Neural progenitor cell (in vitro differentiated cells): ENCODE results near the gene DHX34. TPM values are rescaled to one million over a fixed set of nuclear protein-coding genes. Genes with fewer than 3 reads are reported as not detected.
"Not testable (repeated sequence)": the region's sequence is repeated elsewhere in the genome, so short reads cannot be mapped to it uniquely, and the experiment has no call there.

Source experiments
- DNase-seq: peaks from one replicate; pipeline ENCODE4 v3.0.0-alpha.2; 2016; ENCODE audit warnings: low spot score
- H2AFZ ChIP-seq: fragments of 200-600 bp; sonication (generic); replicated peaks from 2 replicates; pipeline ENCODE4 v1.6.1; 2016; ENCODE audit warnings: antibody characterized with exemption
- H3F3A ChIP-seq: fragments of 200-600 bp; sonication (generic); 2 replicates; pipeline ENCODE4 v1.6.1; 2016; ENCODE audit warnings: antibody characterized with exemption, low read depth
- H3K27ac ChIP-seq: fragments of 200-600 bp; sonication (generic); 2 replicates; pipeline ENCODE4 v1.5.1; 2016; ENCODE audit warnings: mild to moderate bottlenecking
- H3K27me3 ChIP-seq: fragments of 200-600 bp; sonication (generic); 2 replicates; pipeline ENCODE4 v1.6.1; 2016; ENCODE audit warnings: mild to moderate bottlenecking, moderate library complexity
- H3K36me3 ChIP-seq: fragments of 200-600 bp; sonication (generic); 2 replicates; pipeline ENCODE4 v1.5.1; 2016
- H3K4me1 ChIP-seq: fragments of 200-600 bp; sonication (generic); 2 replicates; pipeline ENCODE4 v1.6.1; 2016; ENCODE audit warnings: mixed run types
- H3K4me2 ChIP-seq: fragments of 200-600 bp; sonication (generic); 2 replicates; pipeline ENCODE4 v1.6.1; 2016
- H3K4me3 ChIP-seq: fragments of 200-600 bp; sonication (generic); 2 replicates; pipeline ENCODE4 v1.5.1; 2016
- H3K79me2 ChIP-seq: fragments of 200-600 bp; sonication (generic); 2 replicates; pipeline ENCODE4 v1.6.1; 2016; ENCODE audit warnings: low read depth
- H3K9ac ChIP-seq: fragments of 200-600 bp; sonication (generic); 2 replicates; pipeline ENCODE4 v1.6.1; 2016
- H3K9me3 ChIP-seq: fragments of 200-600 bp; sonication (generic); 2 replicates; pipeline ENCODE4 v1.5.1; 2016; ENCODE audit warnings: low read depth
- H4K20me1 ChIP-seq: fragments of 200-600 bp; sonication (generic); 2 replicates; pipeline ENCODE4 v1.6.1; 2016; ENCODE audit warnings: low read depth
- H3K27ac Mint-ChIP-seq: 3 replicates; pipeline ENCODE4 v1.8.0; 2021; ENCODE audit warnings: mixed read lengths
- H3K27me3 Mint-ChIP-seq: 2 replicates; pipeline ENCODE4 v1.8.0; 2022; ENCODE audit warnings: low read depth, mild to moderate bottlenecking, inconsistent platforms, moderate library complexity, mixed read lengths; ENCODE audit not compliant: insufficient read depth
- H3K36me3 Mint-ChIP-seq: 3 replicates; pipeline ENCODE4 v1.8.0; 2021; ENCODE audit warnings: mixed read lengths
- H3K4me1 Mint-ChIP-seq: 3 replicates; pipeline ENCODE4 v1.8.0; 2021; ENCODE audit warnings: mixed read lengths
- H3K4me3 Mint-ChIP-seq: 3 replicates; pipeline ENCODE4 v1.8.0; 2021; ENCODE audit warnings: mild to moderate bottlenecking, moderate library complexity, mixed read lengths
- H3K9me3 Mint-ChIP-seq: 3 replicates; pipeline ENCODE4 v1.8.0; 2020; ENCODE audit warnings: mixed read lengths
- EZH2 ChIP-seq: fragments of 200-600 bp; sonication (generic); IDR thresholded peaks from 2 replicates; pipeline ENCODE4 v1.6.1; 2017; ENCODE audit warnings: antibody characterized with exemption, mild to moderate bottlenecking, moderate library complexity
- EZH2phosphoT487 ChIP-seq: fragments of 200-600 bp; sonication (generic); IDR thresholded peaks from 2 replicates; pipeline ENCODE4 v1.6.1; 2017; ENCODE audit warnings: antibody characterized with exemption
- total RNA-seq: library from RNA; depleted of rRNA; stranded (reverse); fragments of >200 nt; gene quantifications from 2 replicates; pipeline ENCODE4 v1.2.3, GENCODE V29; 2015; ENCODE audit warnings: low replicate concordance
- TF ChIP-seq, protein P1 (sequence below): fragments of 200-600 bp; sonication (generic); IDR thresholded peaks from 2 replicates; pipeline ENCODE4 v1.5.1; 2017; ENCODE audit warnings: antibody characterized with exemption, mild to moderate bottlenecking

Gene DHX34, protein sequence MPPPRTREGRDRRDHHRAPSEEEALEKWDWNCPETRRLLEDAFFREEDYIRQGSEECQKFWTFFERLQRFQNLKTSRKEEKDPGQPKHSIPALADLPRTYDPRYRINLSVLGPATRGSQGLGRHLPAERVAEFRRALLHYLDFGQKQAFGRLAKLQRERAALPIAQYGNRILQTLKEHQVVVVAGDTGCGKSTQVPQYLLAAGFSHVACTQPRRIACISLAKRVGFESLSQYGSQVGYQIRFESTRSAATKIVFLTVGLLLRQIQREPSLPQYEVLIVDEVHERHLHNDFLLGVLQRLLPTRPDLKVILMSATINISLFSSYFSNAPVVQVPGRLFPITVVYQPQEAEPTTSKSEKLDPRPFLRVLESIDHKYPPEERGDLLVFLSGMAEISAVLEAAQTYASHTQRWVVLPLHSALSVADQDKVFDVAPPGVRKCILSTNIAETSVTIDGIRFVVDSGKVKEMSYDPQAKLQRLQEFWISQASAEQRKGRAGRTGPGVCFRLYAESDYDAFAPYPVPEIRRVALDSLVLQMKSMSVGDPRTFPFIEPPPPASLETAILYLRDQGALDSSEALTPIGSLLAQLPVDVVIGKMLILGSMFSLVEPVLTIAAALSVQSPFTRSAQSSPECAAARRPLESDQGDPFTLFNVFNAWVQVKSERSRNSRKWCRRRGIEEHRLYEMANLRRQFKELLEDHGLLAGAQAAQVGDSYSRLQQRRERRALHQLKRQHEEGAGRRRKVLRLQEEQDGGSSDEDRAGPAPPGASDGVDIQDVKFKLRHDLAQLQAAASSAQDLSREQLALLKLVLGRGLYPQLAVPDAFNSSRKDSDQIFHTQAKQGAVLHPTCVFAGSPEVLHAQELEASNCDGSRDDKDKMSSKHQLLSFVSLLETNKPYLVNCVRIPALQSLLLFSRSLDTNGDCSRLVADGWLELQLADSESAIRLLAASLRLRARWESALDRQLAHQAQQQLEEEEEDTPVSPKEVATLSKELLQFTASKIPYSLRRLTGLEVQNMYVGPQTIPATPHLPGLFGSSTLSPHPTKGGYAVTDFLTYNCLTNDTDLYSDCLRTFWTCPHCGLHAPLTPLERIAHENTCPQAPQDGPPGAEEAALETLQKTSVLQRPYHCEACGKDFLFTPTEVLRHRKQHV
- total RNA-seq = 12.3 and 29.5 TPM in 2 replicates

DNA sequence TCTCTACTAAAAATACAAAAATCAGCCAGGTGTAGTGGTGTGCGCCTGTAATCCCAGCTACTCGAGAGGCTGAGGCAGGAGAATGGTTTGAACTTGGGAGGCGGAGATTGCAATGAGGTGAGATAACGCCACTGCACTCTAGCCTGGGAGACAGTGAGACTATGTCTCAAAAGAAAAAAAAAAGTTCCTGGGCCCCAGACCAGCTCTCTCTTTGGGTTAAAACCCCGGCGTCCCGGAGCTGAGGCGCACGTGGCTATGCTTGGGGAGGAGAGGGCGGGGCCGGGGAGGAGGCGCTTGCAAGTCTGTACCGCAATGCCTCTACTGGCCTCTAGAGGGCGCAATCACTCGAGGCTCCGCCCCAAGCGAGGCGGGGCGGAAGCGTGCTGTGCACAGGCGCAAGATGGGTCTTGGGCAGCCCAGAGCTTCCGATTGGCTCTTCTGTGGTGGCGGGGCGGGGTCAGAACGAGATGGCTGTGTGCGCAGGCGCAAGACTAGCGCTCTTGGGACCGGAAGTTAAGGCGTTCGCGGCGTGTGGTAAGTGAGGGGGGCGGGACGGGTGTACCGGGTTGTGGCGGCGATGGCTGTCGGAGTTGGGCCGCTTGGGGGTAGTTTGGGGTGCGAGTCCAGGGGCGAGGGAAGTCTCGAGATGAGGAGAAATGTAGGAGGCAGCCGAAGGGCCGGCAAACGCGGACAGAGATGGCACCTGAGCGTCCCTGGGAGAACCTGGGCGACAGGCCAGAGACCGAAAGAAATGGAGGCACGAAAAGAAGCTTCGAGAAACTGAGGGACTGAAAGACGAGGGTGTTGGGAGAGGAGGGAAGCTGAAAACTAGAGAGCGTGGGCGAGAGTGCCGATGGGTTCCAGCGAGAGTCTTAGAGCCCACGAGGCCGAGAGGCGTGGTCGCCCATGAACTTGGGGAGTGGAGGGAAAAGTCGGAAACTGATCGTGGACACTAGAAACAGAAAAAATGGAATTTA is at the start of gene DHX34:
Gene DHX34 (plus strand): TSS at position 497 of the 977 bp plus-strand sequence. CDS start 3,716 bp downstream, outside the sequence.
- peak within 1 kb of the TSS; percentile 68 for H2AFZ ChIP-seq

DNA sequence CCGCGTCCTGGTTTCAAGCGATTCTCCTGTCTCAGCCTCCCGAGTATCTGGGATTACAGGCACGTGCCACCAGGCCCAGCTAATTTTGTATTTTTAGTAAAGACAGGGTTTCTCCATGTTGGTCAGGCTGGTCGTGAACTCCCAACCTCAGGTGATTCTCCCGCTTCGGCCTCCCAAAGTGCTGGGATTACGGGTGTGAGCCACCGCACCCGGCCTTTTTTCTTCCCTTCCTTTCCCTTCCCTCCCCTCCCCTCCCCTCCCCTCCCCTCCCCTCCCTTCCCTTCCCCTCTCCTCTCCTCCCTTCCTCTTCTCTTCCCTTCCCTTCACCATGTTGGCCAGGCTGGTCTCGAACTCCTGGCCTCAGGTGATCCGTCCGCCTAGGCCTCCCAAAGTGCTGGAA is 48.2 kb upstream of the DHX34 start:
- not testable (repeated sequence) for H4K20me1 ChIP-seq, H3K9me3 ChIP-seq, H3K27me3 ChIP-seq, H3K36me3 Mint-ChIP-seq, DNase-seq, H3K36me3 ChIP-seq, H3K9ac ChIP-seq, H3K4me2 ChIP-seq, H3K27ac ChIP-seq, H3K27me3 Mint-ChIP-seq, H3F3A ChIP-seq, H2AFZ ChIP-seq, H3K4me3 Mint-ChIP-seq, H3K4me1 ChIP-seq, H3K4me3 ChIP-seq, H3K9me3 Mint-ChIP-seq, H3K4me1 Mint-ChIP-seq, H3K27ac Mint-ChIP-seq, H3K79me2 ChIP-seq

More for the DNA sequence above, at the start of gene DHX34:
- H3K9ac ChIP-seq = peak within 1 kb of the TSS; percentile 84
- peaks cover 8% of the 10 kb centered on the region for H3K36me3 Mint-ChIP-seq
- DNase-seq = peak; percentile 99
- no peaks in the 10 kb centered on the region for H3K9me3 Mint-ChIP-seq
- peaks cover 7% of the 10 kb centered on the region for H3K27me3 ChIP-seq
- H3K4me1 ChIP-seq = peaks cover 11% of the 10 kb centered on the region
- H3K4me3 Mint-ChIP-seq = peak within 1 kb of the TSS; percentile 90
- H3K27ac Mint-ChIP-seq = peak within 1 kb of the TSS; percentile 0
- no peaks in the 10 kb centered on the region for H3K9me3 ChIP-seq
- peaks cover 8% of the 10 kb centered on the region for H3K27me3 Mint-ChIP-seq
- H3K4me3 ChIP-seq = peak within 1 kb of the TSS; percentile 93
- H3K4me1 Mint-ChIP-seq = peaks cover 25% of the 10 kb centered on the region
- no peak within 1 kb of the TSS for H3K27ac ChIP-seq
- H4K20me1 ChIP-seq = peaks cover 5% of the 10 kb centered on the region
- H3K36me3 ChIP-seq = no peaks in the 10 kb centered on the region
- peaks cover 35% of the 10 kb centered on the region for H3K79me2 ChIP-seq
- peaks cover 9% of the 10 kb centered on the region for H3F3A ChIP-seq
- H3K4me2 ChIP-seq = peak within 1 kb of the TSS; percentile 97
- TF ChIP-seq, protein P1, sequence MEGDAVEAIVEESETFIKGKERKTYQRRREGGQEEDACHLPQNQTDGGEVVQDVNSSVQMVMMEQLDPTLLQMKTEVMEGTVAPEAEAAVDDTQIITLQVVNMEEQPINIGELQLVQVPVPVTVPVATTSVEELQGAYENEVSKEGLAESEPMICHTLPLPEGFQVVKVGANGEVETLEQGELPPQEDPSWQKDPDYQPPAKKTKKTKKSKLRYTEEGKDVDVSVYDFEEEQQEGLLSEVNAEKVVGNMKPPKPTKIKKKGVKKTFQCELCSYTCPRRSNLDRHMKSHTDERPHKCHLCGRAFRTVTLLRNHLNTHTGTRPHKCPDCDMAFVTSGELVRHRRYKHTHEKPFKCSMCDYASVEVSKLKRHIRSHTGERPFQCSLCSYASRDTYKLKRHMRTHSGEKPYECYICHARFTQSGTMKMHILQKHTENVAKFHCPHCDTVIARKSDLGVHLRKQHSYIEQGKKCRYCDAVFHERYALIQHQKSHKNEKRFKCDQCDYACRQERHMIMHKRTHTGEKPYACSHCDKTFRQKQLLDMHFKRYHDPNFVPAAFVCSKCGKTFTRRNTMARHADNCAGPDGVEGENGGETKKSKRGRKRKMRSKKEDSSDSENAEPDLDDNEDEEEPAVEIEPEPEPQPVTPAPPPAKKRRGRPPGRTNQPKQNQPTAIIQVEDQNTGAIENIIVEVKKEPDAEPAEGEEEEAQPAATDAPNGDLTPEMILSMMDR = peak; percentile 97
- no peak for TF ChIP-seq EZH2
- no peak for TF ChIP-seq EZH2phosphoT487

GRCh38 chr19:47302249-47302648 is 46.9 kb upstream of the DHX34 start:
- H3K4me3 Mint-ChIP-seq = no peak overlapping the region

More at GRCh38 chr19:47302249-47302648, 46.9 kb upstream of the DHX34 start:
- peaks cover 3% of the 10 kb centered on the region for H3K36me3 Mint-ChIP-seq
- TF ChIP-seq EZH2 (no peak), EZH2phosphoT487 (no peak)
- TF ChIP-seq, protein P1 = no peak
- Histone ChIP-seq H3K36me3 (no peaks in the 10 kb centered on the region), H3K9ac (no peak overlapping the region), H3K79me2 (no peaks in the 10 kb centered on the region), H3K4me1 (no peaks in the 10 kb centered on the region), H3K4me3 (no peak overlapping the region), H2AFZ (no peak overlapping the region), H4K20me1 (no peaks in the 10 kb centered on the region), H3K9me3 (no peaks in the 10 kb centered on the region), H3K4me2 (no peak overlapping the region), H3F3A (no peaks in the 10 kb centered on the region), H3K27me3 (peaks cover 6% of the 10 kb centered on the region), H3K27ac (no peak overlapping the region)
- no peaks in the 10 kb centered on the region for H3K9me3 Mint-ChIP-seq
- no peak overlapping the region for H3K27ac Mint-ChIP-seq
- peaks cover 5% of the 10 kb centered on the region for H3K4me1 Mint-ChIP-seq
- no peak for DNase-seq
- H3K27me3 Mint-ChIP-seq = peaks cover 12% of the 10 kb centered on the region
